Cerebellar nuclear complex (tissue), 1 donor: ENCODE measurements around the gene SARS1.
"Not testable (repeated sequence)": the region's sequence is repeated elsewhere in the genome, so short reads cannot be mapped to it uniquely, and the experiment has no call there.

Experiments
- DNase-seq, 2 experiments: peaks; one replicate each; lab custom pipeline; 2025; lab: John Stamatoyannopoulos, UW

SARS1 gene

GRCh38 chr1:109193653-109194590 is 19.8 kb upstream of the SARS1 start:
- DNase-seq: no peak

GRCh38 chr1:109197158-109198042 is 16.3 kb upstream of the SARS1 start:
- DNase-seq: no peak

- no peak for DNase-seq
These were observed 15.5 kb upstream of the SARS1 start for GRCh38 chr1:109198043-109198695.

GRCh38 chr1:109198745-109199144 is 15.0 kb upstream of the SARS1 start:
- no peak for DNase-seq

DNA sequence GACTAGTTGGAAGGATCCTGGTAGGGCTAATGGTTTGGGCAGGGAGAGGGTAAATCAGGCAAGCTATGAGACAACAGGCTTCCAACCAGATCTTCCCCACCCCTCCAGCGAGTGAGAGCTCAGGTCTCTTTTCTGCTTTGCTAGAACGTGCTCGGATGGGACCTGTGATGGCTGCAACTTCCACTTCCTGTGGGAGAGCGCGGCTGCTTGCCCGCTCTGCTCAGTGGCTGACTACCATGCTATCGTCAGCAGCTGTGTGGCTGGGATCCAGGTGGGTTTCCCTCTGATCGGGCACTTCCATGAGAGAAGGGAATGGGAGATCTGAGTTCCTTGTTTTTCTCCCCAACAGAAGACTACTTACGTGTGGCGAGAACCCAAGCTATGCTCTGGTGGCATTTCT is 14.0 kb upstream of the SARS1 start:
- DNase-seq: no peak

GRCh38 chr1:109201123-109201703 is 12.5 kb upstream of the SARS1 start:
- DNase-seq: no peak

DNA sequence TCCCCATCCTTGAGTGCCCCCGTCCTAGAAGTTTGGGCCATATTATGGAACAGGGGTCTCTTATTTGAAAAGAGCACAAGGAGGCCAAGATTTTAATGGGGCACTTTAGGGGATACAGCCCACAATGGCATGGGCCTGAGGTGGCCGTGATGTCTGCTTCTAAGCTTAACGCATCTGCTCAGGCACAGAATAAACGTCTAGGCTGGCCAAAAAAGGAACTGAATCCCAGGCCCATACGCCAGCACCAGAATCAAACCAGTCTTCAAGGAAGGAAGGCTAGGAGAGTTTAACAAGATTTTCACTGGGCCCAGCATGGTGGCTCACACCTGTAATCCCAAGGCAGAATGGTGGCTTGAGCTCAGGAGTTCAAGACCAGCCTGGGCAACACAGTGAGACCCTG is 9.2 kb upstream of the SARS1 start:
- DNase-seq: no peak

- DNase-seq: no peak
These were observed 7.4 kb upstream of the SARS1 start for GRCh38 chr1:109206339-109206738.

DNA sequence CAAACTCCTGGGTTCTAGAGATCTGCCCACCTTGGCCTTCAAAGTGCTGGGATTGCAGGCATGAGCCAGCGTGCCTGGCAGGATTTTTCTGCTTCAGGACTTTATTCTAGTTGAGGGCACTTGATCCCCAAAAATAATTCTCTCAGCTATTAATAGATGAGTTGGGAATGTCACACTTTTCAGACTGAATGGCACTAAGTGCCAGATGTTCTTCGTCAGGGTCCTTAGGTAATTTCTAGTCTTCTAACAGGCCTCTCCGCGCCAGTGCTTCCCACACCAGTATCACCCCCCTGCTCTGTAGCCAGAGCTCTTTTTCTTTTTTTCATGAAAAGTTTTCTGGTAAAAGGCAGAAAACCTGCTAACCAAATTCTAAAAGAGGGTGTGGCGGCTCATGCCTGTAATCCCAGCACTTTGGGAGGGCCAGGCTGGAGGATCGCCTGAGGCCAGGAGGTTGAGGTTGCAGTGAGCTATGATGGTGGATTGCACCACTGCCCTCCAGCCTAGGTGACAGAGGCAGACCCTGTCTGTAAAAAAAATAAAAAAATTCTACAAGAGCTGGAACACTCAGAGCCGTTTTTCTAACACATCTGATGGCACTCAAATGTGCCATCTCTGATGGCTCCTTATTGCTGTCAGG is 6.1 kb upstream of the SARS1 start:
- DNase-seq: no peak

DNA sequence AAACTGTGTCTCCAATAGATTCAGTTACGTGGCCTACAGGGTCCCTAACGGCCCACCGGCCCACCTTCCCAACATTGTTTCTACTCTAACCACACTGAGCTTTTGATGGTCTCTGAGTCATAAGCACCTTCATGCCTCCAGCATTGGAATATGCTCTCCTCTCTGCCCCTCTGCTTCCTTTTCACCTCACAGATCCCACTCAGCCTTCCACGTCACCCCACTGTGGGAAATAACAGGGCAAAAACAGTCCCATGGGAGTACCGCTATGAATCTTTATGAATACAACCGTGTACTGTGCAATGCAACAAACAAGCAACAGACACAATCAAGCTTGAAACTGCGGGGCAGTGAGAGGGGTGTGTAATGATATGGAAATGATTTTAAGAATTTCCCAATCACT is 5.3 kb upstream of the SARS1 start:
- DNase-seq: no peak

GRCh38 chr1:109208836-109209463 is 4.8 kb upstream of the SARS1 start:
- DNase-seq: no peak

DNA sequence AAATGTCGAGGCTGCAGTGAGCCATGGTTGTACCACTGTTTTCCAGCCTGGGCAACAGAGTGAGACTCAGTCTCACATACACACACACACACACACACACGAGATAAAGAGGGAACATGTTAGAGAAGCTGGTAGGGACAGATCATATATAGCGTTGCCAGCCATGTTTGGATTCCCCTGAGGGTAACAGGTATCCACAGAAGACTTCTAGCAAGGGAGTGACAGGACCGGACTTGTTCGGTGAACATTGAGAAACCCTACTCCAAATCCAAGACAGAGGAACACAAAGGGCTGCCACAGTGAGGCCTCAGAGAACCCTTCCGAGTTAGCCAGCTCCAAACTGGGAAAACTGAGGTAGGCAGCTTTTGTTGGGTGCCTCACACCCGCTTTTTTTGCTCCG is 3.7 kb upstream of the SARS1 start:
- no peak for DNase-seq

GRCh38 chr1:109213345-109213823 is 334 bp upstream of the SARS1 start:
- DNase-seq: peak in 1 of 2 experiments; percentile 53

- DNase-seq: no peak
These were observed 1.2 kb downstream of the SARS1 start for GRCh38 chr1:109214695-109215623.

- no peak for DNase-seq
These were observed 2.9 kb downstream of the SARS1 start for GRCh38 chr1:109216662-109217061.

DNA sequence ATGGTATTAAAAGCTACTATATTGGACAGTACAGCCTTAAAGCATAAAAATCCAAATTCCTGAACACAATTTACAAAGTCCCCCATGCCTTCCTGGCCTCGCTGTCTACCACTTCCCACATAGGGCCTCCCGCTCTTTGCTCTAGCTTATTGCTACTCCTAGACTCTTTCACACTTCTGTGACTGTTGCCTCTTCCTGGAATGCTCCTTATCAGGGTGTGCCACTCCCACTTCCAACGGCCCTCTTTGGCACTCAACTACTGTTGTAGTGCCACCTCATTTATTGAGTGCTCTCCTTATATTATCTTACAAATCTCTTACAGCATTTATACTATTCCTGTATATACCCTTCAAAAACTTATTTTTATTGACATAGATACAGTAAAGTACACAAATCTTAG is 4.8 kb downstream of the SARS1 start:
- no peak for DNase-seq

GRCh38 chr1:109221201-109221600 is 7.5 kb downstream of the SARS1 start:
- DNase-seq: not testable (repeated sequence)

GRCh38 chr1:109225308-109225707 is 11.6 kb downstream of the SARS1 start:
- no peak for DNase-seq

DNA sequence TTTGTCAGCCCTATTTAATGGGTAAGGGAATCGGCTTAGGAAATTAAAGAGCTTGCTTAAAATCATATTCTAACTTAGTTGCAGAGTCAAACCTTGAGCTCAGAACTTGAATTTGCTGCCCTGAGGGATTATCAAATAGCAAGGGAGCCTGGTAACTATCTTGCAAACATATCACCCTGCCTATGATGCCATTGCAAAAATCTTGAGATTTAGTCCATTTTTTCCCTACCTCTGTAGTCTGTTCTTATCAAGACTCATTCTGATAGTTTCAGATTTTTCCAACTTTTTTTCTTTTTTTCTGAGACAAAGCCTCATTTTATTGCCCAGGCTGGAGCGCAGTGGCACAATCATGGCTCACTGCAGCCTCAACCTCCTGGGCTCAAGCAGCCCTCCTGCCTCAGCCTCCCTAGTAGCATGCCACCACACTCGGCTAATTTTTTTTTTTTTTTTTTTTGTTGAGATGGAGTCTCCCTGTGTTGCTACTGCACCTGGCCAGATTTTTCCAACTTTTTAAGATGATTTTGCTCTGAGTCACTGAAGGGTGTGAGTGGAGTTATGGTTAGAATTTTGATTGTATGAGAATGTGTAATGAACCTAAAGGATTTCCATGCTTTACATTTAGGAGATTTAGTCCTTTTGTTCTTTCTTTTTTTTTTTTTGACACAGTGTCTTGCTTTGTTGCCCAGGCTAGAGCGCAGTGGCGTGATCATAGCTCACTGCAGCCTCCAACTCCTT is 12.2 kb downstream of the SARS1 start:
- no peak for DNase-seq
